AG08396 (cell line): ENCODE data around the gene WNT6.

Experiments
- DNase-seq: peaks from one replicate; pipeline ENCODE4 v3.0.0; 2012; ENCODE audit warnings: low spot score, mixed read lengths

The WNT6 gene

GRCh38 chr2:218857371-218858137 is 2.1 kb upstream of the WNT6 start:
- no peak for DNase-seq

GRCh38 chr2:218858138-218858445 is 1.5 kb upstream of the WNT6 start:
- DNase-seq = no peak

DNA sequence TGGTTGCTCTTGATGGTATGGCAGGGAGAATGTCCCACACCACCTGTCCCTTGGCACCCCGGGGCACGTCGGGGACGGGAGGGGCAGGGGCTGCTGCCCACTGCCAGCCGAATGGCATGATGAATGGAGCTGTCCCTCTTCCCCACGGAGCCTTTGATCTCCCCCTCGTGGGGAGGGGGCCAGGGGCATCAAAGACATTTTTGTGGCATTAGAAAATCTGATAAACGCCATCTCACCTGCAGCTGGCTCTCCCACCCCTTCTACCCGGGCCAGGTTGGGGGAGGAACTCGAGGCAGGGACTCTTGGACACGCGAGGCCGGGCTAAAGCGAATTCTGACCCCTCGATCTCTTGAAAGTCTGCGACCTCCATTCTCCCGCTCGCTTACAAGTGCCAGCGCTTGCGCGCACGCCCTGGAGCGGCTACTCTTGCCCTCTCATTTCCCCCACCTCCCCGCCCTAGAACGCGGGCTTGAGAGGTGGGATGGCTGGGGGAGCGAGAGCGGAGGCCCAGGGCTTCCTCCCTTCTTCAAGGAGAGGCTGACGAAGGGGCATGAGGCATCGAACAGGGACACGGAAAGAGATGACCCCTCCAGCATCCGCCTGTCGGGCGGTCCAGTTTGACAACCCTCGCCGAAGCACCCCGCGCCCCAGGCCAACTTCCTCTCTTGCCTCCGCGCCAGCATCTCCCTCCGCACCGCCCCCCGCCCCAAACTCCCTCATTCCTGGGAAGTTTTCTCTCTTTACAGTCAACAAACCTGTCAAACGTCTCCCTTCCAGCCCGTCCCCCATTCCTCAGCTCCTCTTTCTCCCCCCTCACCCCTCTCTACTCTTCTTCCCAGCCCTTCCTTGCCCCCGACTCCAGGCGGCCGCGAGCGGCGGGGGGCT is 692 bp upstream of the WNT6 start:
- no peak for DNase-seq

- DNase-seq = no peak
Measured at GRCh38 chr2:218859988-218860831, 605 bp downstream of the WNT6 start.

- DNase-seq = no peak
Measured at GRCh38 chr2:218860950-218861381, 1.4 kb downstream of the WNT6 start.

- no peak for DNase-seq
Measured at GRCh38 chr2:218861645-218862318, 2.2 kb downstream of the WNT6 start.

DNA sequence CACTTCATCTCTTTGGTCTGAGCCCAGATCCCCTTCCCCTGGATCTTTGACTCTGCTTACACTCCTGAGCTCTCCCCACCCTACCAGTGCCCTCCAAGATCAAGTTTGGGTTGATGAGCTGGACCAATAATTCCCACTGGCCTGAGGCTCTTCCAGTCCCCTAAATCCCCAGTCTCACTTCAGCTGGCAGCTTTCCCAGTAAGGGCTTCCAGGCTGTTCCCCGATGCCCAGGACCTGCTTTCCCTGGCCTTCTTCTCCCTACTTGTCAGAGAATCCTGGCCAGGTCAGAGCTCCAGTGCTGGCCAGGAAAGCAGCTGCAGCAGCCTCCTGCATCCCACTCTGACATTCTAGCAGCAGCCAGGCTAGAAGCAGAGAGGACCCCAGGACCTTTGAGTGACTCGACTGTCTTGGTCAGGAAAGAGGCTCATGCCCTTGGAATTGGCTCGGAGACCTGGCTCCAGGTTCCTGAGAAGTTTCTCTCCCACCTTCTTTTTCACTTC is 3.5 kb downstream of the WNT6 start:
- no peak for DNase-seq

GRCh38 chr2:218865396-218865795 is 5.8 kb downstream of the WNT6 start:
- no peak for DNase-seq

- DNase-seq = no peak
Measured at GRCh38 chr2:218865999-218866398, 6.4 kb downstream of the WNT6 start.

DNA sequence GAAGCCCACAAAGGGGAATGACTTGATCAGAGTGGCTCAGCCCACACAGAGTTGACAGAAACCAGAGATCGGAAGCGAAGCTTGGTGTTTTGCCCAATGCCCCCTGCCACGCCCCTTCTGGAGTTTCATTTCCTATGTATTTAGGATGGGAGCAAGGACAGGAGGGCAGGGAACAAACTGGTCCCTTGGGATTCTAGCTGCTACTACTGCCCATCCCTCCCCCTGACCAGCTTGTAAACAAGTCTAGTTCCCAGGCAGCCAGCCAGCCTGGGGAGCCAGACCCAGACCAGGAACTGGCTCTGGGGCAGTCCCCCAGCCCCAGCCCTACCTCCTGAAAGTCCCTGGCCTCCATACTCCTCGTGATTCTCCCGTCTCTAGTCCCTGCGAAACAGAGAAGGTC is 8.3 kb downstream of the WNT6 start:
- DNase-seq = no peak

DNA sequence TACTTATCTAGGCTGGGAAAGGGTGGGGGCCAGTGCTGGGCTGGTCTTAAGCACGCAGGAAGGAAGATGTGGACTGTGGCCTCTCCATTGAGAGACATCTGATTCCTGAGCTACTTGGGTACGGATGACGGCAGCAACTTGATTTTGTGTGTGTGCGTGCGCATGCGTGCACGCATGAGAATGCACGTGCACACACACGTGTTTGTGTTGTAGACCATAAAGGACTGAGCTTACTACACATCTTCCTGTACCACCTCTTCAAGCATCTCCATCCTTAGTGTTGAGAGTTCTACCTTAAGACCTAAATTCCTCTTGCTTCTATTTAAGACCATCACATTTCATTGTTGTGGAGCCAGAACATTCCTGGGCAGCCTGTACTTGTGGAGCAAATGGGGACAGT is 9.5 kb downstream of the WNT6 start:
- no peak for DNase-seq

DNA sequence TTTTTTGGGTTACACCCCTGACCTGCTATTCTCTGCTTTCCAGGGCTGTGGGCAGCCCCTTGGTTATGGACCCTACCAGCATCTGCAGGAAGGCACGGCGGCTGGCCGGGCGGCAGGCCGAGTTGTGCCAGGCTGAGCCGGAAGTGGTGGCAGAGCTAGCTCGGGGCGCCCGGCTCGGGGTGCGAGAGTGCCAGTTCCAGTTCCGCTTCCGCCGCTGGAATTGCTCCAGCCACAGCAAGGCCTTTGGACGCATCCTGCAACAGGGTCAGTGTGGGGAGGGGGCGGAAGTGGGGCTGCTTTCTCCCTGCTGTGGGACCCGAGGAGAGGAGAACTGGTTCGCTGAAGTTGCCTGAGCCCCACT is 11.4 kb downstream of the WNT6 start:
- DNase-seq = no peak

DNA sequence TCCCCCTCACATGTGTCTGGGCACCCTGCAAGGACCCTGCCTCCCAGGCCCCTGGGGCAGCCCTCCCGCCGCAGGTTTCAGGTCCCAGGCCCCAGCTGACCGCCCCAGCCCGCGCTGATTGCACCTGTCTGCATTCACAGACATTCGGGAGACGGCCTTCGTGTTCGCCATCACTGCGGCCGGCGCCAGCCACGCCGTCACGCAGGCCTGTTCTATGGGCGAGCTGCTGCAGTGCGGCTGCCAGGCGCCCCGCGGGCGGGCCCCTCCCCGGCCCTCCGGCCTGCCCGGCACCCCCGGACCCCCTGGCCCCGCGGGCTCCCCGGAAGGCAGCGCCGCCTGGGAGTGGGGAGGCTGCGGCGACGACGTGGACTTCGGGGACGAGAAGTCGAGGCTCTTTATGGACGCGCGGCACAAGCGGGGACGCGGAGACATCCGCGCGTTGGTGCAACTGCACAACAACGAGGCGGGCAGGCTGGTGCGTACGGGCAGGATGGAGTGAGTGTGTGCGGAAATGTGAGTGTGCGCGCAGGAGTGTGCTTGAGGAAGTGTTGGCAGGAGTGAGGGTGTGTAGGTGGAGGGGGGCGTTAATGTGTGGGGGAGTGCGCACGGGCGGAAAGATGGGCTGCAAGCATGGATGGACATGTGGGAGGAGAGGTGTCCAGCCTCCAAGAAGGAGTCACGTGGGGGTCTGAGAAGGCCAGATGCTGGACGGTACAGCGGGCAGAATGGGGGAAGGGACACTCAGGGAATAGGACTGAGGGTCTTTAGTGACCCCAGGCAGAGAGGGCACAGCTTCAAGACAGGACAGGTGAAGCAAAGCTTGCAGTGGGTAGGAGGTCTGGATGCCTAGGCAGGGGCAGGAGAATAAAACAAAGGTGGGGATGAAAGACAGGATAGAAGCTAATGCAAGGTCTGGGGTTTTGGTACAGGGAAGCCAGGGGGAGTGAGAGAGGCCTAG is 12.0 kb downstream of the WNT6 start:
- DNase-seq = no peak

GRCh38 chr2:218872645-218873358 is 13.2 kb downstream of the WNT6 start:
- no peak for DNase-seq

- no peak for DNase-seq
Measured at GRCh38 chr2:218873359-218874194, 14.0 kb downstream of the WNT6 start.

DNA sequence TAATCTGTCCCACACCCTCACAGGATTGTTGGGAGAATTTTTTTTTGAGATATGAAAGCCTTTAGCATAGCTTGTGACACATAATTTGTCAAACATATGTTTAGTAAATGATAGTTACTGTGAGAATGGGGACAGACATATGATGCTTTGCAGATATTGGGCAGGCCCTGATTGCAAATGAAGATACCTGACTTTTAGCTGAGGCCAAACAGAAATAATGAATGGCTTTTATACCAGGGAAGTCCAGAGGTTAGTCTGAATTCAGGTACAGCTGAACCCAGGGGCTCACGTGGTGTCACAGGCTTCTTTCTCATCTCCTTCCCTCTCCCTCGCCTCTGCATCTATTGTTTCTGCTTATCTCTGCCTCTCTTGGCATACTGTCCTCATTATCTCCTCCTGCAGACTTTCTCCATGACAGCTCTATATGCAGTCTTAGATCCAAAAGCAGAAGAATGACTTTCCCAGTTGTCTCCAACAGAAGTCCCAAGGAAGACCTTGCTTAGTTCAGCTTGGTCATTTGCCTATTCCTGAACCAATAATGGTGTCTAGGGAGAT is 16.2 kb downstream of the WNT6 start:
- DNase-seq = no peak

DNA sequence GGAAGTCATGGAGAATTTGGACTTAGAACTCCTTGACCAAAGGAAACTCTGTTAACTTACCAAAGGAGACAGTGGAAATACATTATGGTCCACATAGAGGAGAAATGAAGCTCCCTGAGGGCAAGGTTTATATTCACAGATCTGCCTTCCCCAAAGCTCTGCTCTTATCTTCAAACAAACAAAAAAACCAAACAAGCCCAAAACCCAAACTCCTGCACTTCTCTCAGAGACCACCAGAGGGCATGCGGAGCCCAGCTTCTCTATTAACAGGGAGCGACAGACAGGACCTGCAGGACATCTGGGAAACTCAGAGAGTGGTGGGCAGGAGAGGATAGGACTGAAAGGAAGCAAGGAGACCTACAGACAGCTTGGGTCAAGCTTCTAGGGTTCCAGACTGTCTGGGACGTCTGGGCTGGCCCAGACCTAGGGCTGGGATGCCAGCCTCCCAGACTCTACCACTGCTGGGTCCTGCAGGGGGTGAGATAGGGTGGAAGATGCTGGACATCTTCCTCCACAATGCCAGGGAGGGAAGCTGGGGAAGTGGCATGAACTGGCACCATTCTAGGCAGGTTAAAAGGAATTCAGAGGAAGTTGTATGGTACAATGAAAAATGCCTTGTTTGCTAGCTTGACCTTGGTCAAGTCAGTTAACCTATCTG is 17.1 kb downstream of the WNT6 start:
- DNase-seq = peak; percentile 85

- no peak for DNase-seq
Measured at GRCh38 chr2:218877331-218877730, 17.7 kb downstream of the WNT6 start.
